ENCODE results near the gene TSHZ3.

TSHZ3 gene

GRCh38 chr19:31314849-31315629 is 34.2 kb downstream of the TSHZ3 start:
- peak; percentile 23 for TF ChIP-seq CTCF (IDR thresholded peaks at IDR 0.05; ENCODE audit: low read length, missing control alignments)
- H3K4me3 ChIP-seq (replicated peaks; ENCODE audit: low read depth, low read length): no peak overlapping the region
- no peak for DNase-seq (ENCODE audit: low read depth)

GRCh38 chr19:31314156-31314555 is 35.1 kb downstream of the TSHZ3 start:
- no peak for TF ChIP-seq CTCF (IDR thresholded peaks at IDR 0.05; ENCODE audit: low read length, missing control alignments)
- no peak overlapping the region for H3K4me3 ChIP-seq (replicated peaks; ENCODE audit: low read depth, low read length)

GRCh38 chr19:31313291-31314030 is 35.8 kb downstream of the TSHZ3 start:
- no peak for DNase-seq (ENCODE audit: low read depth)
- H3K4me3 ChIP-seq (replicated peaks; ENCODE audit: low read depth, low read length): no peak overlapping the region
- no peak for TF ChIP-seq CTCF (IDR thresholded peaks at IDR 0.05; ENCODE audit: low read length, missing control alignments)

More at GRCh38 chr19:31314156-31314555, 35.1 kb downstream of the TSHZ3 start:
- DNase-seq (ENCODE audit: low read depth): no peak

- no peak for DNase-seq (ENCODE audit: low read depth)
- no peak for TF ChIP-seq CTCF (IDR thresholded peaks at IDR 0.05; ENCODE audit: low read length, missing control alignments)
- no peak overlapping the region for H3K4me3 ChIP-seq (replicated peaks; ENCODE audit: low read depth, low read length)
Observed at GRCh38 chr19:31312677-31313244, 36.5 kb downstream of the TSHZ3 start.

GRCh38 chr19:31312009-31312676 is 37.1 kb downstream of the TSHZ3 start:
- DNase-seq (ENCODE audit: low read depth): peak; percentile 92
- no peak for TF ChIP-seq CTCF (IDR thresholded peaks at IDR 0.05; ENCODE audit: low read length, missing control alignments)
- no peak overlapping the region for H3K4me3 ChIP-seq (replicated peaks; ENCODE audit: low read depth, low read length)

GRCh38 chr19:31310432-31311133 is 38.7 kb downstream of the TSHZ3 start:
- no peak for DNase-seq (ENCODE audit: low read depth)
- TF ChIP-seq CTCF (IDR thresholded peaks at IDR 0.05; ENCODE audit: low read length, missing control alignments): no peak
- H3K4me3 ChIP-seq (replicated peaks; ENCODE audit: low read depth, low read length): no peak overlapping the region

Data from fibroblast of pulmonary artery (primary cell).